Body of pancreas (tissue), 4 donors: Measurements from ENCODE around the gene GOLGA1. TPM values are rescaled to one million over a fixed set of nuclear protein-coding genes. Genes with fewer than 3 reads are reported as not detected.
A peak's percentile ranks its signal among the peaks of the same experiment; 100 is the strongest.

Experiments used
- ATAC-seq: fragments of 150-250 bp; one replicate; pipeline ENCODE4 v1.9.1; 2016
- DNase-seq, 4 donors: peaks; one replicate each; pipeline ENCODE4 v3.0.0-alpha.2; 2019
- H3K27ac ChIP-seq, 4 donors: fragments of 200-600 bp; sonication (generic); 1 replicate in 3 of 4; 2 replicates in 1 of 4; pipeline versions ENCODE4 v1.5.1 to v1.6.1; 2016 to 2019; ENCODE audit warnings: mild to moderate bottlenecking in 1 of 4, mixed read lengths in 1 of 4, moderate library complexity in 1 of 4
- H3K27me3 ChIP-seq, 2 donors: fragments of 200-600 bp; sonication (generic); one replicate each; pipeline ENCODE4 v1.6.0; 2016; ENCODE audit warnings: mild to moderate bottlenecking in 1 of 2
- H3K36me3 ChIP-seq, 2 donors: fragments of 200-600 bp; sonication (generic); replicated peaks in 1 of 2; 2 replicates each; pipeline ENCODE4 v1.5.1; 2016; ENCODE audit warnings: low read depth in 2 of 2; ENCODE audit not compliant: insufficient read depth in 1 of 2
- H3K4me1 ChIP-seq: fragments of 200-600 bp; sonication (generic); one replicate; pipeline ENCODE4 v1.6.0; 2016
- H3K4me3 ChIP-seq, 2 donors: fragments of 200-600 bp; sonication (generic); 1 replicate in 1 of 2; 2 replicates in 1 of 2; pipeline ENCODE4 v1.5.1; 2016 to 2019
- H3K9me3 ChIP-seq, 3 donors: fragments of 200-600 bp; sonication (generic); 1 replicate in 2 of 3; 2 replicates in 1 of 3; pipeline ENCODE4 v1.5.1; 2016
- POLR2A ChIP-seq, 3 donors: fragments of 450-650 bp; IDR thresholded peaks; one replicate each; pipeline ENCODE4 v1.6.1; 2016; ENCODE audit warnings: antibody characterized with exemption in 3 of 3, mild to moderate bottlenecking in 2 of 3
- WGBS, 2 donors: methylation state at CpG; one replicate each; pipeline ENCODE4 v1.1.5; 2017; 5-methylcytosine and 5-hydroxymethylcytosine counted together
- intact Hi-C: fragments of 100-400 bp; cut with DNase I; formaldehyde crosslinking; loops from one replicate; pipeline ENCODE4 v1.15.1; 2023
- total RNA-seq, 2 donors: library from RNA; depleted of rRNA; stranded (reverse); fragments of >200 nt; gene quantifications; one replicate each; pipeline ENCODE4 v1.1.0, GENCODE V29; 2016
- TF ChIP-seq, protein P1 (sequence below), 7 experiments: fragments of 450-650 bp in 4 of 7; fragments of 200-600 bp in 3 of 7; sonication (generic) in 3 of 7; IDR thresholded peaks; one replicate each; pipeline ENCODE4 v1.5.1; 2016 to 2019; ENCODE audit warnings: antibody characterized with exemption in 7 of 7

Gene GOLGA1
- total RNA-seq, 2 donors from 2014 or later = 14.5 to 32.6 TPM

DNA sequence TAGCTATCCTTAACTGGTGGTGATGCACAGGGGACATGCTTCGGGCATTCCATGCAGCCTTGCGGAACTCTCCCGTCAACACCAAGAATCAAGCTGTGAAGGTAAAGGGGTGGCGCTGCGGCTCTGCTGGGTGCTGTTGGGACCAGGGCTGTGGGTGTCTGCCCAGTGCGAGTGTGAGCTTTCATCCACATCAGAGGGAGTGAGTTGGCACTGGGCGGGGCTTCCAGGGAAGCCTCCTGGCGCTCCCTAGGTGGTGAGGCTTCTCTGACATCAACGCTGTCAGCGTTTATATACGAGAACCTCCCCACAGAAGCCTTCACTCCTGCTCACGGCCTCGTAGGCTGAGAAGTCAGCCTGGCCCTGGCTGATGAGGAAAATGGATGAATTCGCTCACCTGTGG, 67.2 kb downstream of the GOLGA1 start:
- WGBS, 2 donors = 89 to 96% methylated on average over 14 of the region's 14 CpGs
- Histone ChIP-seq H3K27ac (no peak overlapping the region), H3K36me3 (peaks cover 0 to 8% of the 10 kb centered on the region in 2 donors), H3K27me3 (no peaks in the 10 kb centered on the region), H3K4me3 (no peak overlapping the region), H3K4me1 (peaks cover 31% of the 10 kb centered on the region), H3K9me3 (no peaks in the 10 kb centered on the region)
- TF ChIP-seq POLR2A (IDR thresholded peaks at IDR 0.05) = no peak
- TF ChIP-seq, protein P1, sequence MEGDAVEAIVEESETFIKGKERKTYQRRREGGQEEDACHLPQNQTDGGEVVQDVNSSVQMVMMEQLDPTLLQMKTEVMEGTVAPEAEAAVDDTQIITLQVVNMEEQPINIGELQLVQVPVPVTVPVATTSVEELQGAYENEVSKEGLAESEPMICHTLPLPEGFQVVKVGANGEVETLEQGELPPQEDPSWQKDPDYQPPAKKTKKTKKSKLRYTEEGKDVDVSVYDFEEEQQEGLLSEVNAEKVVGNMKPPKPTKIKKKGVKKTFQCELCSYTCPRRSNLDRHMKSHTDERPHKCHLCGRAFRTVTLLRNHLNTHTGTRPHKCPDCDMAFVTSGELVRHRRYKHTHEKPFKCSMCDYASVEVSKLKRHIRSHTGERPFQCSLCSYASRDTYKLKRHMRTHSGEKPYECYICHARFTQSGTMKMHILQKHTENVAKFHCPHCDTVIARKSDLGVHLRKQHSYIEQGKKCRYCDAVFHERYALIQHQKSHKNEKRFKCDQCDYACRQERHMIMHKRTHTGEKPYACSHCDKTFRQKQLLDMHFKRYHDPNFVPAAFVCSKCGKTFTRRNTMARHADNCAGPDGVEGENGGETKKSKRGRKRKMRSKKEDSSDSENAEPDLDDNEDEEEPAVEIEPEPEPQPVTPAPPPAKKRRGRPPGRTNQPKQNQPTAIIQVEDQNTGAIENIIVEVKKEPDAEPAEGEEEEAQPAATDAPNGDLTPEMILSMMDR (IDR thresholded peaks at IDR 0.05) = no peak
- DNase-seq (no peak), ATAC-seq (no peak)
- intact Hi-C loops = no loop called here

DNA sequence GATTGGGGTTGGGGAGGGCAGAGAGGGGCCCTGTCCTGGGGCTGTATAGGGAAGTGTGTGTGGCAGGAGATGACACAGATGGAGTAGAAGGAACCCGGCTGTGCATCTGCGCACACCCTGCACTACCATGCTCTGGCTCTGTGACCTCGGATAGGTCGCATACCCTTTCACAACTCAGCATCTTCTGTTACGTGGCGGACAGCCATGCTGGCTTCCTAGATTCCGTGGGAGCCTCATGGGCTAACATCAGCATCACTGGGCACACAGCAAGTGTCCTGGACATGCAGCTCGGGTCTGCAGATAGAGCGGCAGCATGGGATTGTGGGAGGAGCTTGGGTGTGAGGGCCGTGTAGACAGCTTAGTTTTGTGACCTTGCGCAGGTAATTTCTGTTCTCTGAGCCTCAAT, 69.7 kb downstream of the GOLGA1 start:
- TF ChIP-seq POLR2A (IDR thresholded peaks at IDR 0.05) = no peak
- TF ChIP-seq, protein P1 (IDR thresholded peaks at IDR 0.05) = no peak
- H3K4me1 ChIP-seq = peaks cover 42% of the 10 kb centered on the region
- WGBS, 2 donors = 59 to 76% methylated on average over 7 to 11 of the region's 11 CpGs
- no peak overlapping the region for H3K4me3 ChIP-seq
- ATAC-seq (no peak), DNase-seq (no peak)
- no peaks in the 10 kb centered on the region for H3K27me3 ChIP-seq
- no peaks in the 10 kb centered on the region for H3K9me3 ChIP-seq
- intact Hi-C loops = no loop called here
- H3K36me3 ChIP-seq = peaks cover 0 to 6% of the 10 kb centered on the region in 2 donors
- peak overlapping the region in 1 of 4 donors; percentile 94 for H3K27ac ChIP-seq

DNA sequence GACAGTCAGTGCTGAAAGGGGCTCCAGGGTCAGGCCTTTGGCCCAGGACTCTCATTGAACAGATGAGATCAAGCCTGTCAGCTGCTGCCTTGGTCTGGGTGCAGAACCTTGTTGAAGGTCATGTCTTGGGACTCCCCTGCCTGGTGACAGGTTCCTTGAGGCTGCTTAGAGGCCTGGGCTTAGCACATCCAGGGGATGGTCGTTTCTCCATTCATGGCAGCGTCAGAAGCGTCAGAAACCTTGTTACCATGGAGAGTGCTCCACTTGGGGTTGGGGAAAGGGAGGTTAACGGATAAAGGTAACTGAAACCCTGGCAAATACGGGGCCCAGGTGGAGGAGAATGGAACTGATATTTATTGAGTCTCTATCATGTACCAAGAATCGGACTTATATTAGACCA, 70.2 kb downstream of the GOLGA1 start:
- Histone ChIP-seq H3K36me3 (peaks cover 0 to 6% of the 10 kb centered on the region in 2 donors), H3K4me3 (no peak overlapping the region), H3K27me3 (no peaks in the 10 kb centered on the region), H3K27ac (peak overlapping the region in 2 of 4 donors; percentile 94), H3K4me1 (peaks cover 42% of the 10 kb centered on the region), H3K9me3 (no peaks in the 10 kb centered on the region)
- no peak for DNase-seq
- TF ChIP-seq, protein P1 (IDR thresholded peaks at IDR 0.05) = no peak
- no peak for TF ChIP-seq POLR2A (IDR thresholded peaks at IDR 0.05)
- 40 to 57% methylated on average over 6 of the region's 6 CpGs for WGBS, 2 donors
- intact Hi-C loops = no loop called here
- ATAC-seq = no peak

DNA sequence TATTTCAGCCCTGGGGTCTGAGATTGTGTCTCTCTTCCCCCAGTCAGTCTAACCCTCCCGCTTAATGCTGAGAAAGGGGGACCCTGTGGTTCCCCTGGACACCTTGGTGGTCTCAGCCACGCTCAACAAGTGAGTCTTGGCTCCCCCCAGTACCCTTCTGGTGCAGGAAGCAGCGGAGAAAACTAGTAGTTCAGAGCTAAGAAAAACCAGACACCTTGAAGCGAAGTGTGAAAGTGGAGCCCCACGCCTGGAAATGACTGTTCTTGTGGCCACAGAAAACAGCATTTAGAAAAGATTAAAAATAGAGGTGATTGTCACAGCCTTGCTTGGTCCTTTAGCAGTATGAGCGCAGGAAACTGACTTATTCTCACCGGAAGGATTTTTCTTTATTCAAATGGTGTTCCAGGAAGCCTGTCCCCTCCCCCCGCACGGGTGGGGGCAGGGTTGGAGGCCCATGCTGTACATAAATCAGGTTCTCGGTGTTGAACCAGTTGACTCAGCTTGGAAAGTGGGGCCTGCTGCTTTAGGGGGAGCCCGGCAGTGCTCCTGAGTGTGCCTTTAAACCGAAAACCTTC, 70.8 kb downstream of the GOLGA1 start:
- intact Hi-C loops = no loop called here
- Histone ChIP-seq H3K9me3 (no peaks in the 10 kb centered on the region), H3K4me1 (peaks cover 42% of the 10 kb centered on the region), H3K27me3 (no peaks in the 10 kb centered on the region), H3K36me3 (peaks cover 0 to 2% of the 10 kb centered on the region in 2 donors), H3K4me3 (peak overlapping the region; percentile 82 to 94), H3K27ac (peak overlapping the region; percentile 6 to 94 (median 90))
- 6% methylated on average over 9 to 12 of the region's 12 CpGs for WGBS, 2 donors
- TF ChIP-seq, protein P1 (IDR thresholded peaks at IDR 0.05) = no peak
- TF ChIP-seq POLR2A (IDR thresholded peaks at IDR 0.05) = peak in 2 of 3 donors; percentile 6 to 23
- DNase-seq = peak; percentile 32 to 59 (median 45)
- ATAC-seq = no peak

DNA sequence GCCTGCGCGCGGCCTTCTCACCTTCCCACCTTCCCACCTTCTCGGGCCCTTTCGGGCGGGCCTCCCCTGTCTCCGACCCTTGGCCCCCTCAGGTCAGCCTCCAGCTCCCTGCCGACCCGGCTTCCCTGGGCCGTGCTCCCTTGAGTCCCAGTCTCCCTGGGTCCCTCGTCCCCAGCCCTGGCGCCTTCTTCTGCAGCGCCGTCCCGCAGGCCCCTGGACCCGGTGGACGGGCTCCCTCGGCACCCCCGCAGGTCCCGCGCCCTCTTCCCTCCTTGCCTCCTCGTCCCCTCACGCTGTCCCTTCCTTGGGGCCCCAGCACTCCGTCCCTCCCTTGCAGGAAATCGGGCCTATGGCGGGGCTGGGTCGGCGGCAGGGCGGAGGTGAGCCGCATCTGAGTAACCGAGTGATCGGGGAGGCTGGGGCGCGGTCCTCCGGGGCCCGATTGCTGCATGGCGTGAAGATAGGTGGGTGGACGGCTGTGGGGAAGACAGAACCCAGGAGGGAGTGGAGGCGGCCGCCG, 71.4 kb downstream of the GOLGA1 start:
- no peak for TF ChIP-seq POLR2A (IDR thresholded peaks at IDR 0.05)
- TF ChIP-seq, protein P1 (IDR thresholded peaks at IDR 0.05) = no peak
- Histone ChIP-seq H3K27ac (peak overlapping the region; percentile 84 to 94 (median 90)), H3K4me1 (peaks cover 42% of the 10 kb centered on the region), H3K27me3 (no peaks in the 10 kb centered on the region), H3K36me3 (no peaks in the 10 kb centered on the region), H3K9me3 (no peaks in the 10 kb centered on the region), H3K4me3 (peak overlapping the region; percentile 82 to 94)
- intact Hi-C loops = no loop called here
- ATAC-seq (peak; percentile 15), DNase-seq (peak in 2 of 4 donors; percentile 21 to 41)
- WGBS, 2 donors = 0% methylated on average over 26 to 41 of the region's 41 CpGs
